B cell (primary cell): Measurements from ENCODE around the gene TMEM134. TPM values are rescaled to one million over a fixed set of nuclear protein-coding genes. Genes with fewer than 3 reads are reported as not detected.

ENCODE experiments used
- ATAC-seq: fragments of 200-7000 bp; cut with Tn5 transposase; one replicate; pipeline ENCODE4 v1.10.0; 2021; ENCODE audit warnings: low read depth, mild to moderate bottlenecking, moderate number of reproducible peaks, moderate library complexity
- CTCF ChIA-PET: fragments of 350-600 bp; sonication (Branson Sonifier 250); formaldehyde crosslinking; loops from one replicate; lab custom pipeline; 2021; ENCODE audit warnings: antibody characterized with exemption, inconsistent platforms; lab: Charles Lee
- POLR2A ChIA-PET: fragments of 350-600 bp; sonication (Branson Sonifier 250); formaldehyde crosslinking; loops from one replicate; lab custom pipeline; 2021; ENCODE audit warnings: antibody characterized with exemption; lab: Charles Lee
- DNase-seq: peaks from one replicate; pipeline ENCODE4 v3.0.0; 2013
- H2AFZ ChIP-seq: 2 replicates; pipeline ENCODE4 v1.6.1; 2012; ENCODE audit warnings: mild to moderate bottlenecking, low read depth, low read length; ENCODE audit not compliant: insufficient read depth, poor library complexity, severe bottlenecking
- H3K27ac ChIP-seq, 2 donors: 1 replicate in 1 of 2; 2 replicates in 1 of 2; pipeline ENCODE4 v1.5.1; 2012 to 2013; ENCODE audit warnings: low read length in 2 of 2, mild to moderate bottlenecking in 2 of 2, moderate library complexity in 1 of 2
- H3K27me3 ChIP-seq, 4 experiments: fragments of 200-600 bp in 1 of 4; sonication (generic) in 1 of 4; replicated peaks in 1 of 4; 1 replicate in 2 of 4; 2 replicates in 2 of 4; pipeline versions ENCODE4 v1.6.1 to v1.7.0; 2013 to 2016; ENCODE audit warnings: low read length in 3 of 4, mild to moderate bottlenecking in 2 of 4, mixed read lengths in 1 of 4, moderate library complexity in 1 of 4; ENCODE audit not compliant: insufficient read depth in 4 of 4, control insufficient read depth in 3 of 4; ENCODE audit errors: control extremely low read depth in 1 of 4
- H3K36me3 ChIP-seq, 2 experiments: replicated peaks in 1 of 2; 1 replicate in 1 of 2; 2 replicates in 1 of 2; pipeline versions ENCODE4 v1.6.1 to v1.7.1; 2013; ENCODE audit warnings: low read length in 1 of 2; ENCODE audit not compliant: insufficient read depth in 2 of 2, control insufficient read depth in 1 of 2; ENCODE audit errors: control extremely low read depth in 1 of 2, extremely low read depth in 1 of 2
- H3K4me1 ChIP-seq, 2 donors: fragments of 200-600 bp in 1 of 2; sonication (generic) in 1 of 2; 1 replicate in 1 of 2; 2 replicates in 1 of 2; pipeline versions ENCODE4 v1.5.1 to v1.6.1; 2013 to 2017; ENCODE audit warnings: low read length in 2 of 2; ENCODE audit not compliant: control insufficient read depth in 2 of 2, insufficient read depth in 2 of 2
- H3K4me2 ChIP-seq: replicated peaks from 2 replicates; pipeline ENCODE3; 2012; ENCODE audit warnings: mild to moderate bottlenecking, low read depth, low read length; ENCODE audit not compliant: poor library complexity, severe bottlenecking
- H3K4me3 ChIP-seq, 5 experiments: fragments of 200-600 bp in 1 of 5; sonication (generic) in 1 of 5; 1 replicate in 3 of 5; 2 replicates in 2 of 5; pipeline versions ENCODE4 v1.5.1 to v1.7.0; 2011 to 2016; ENCODE audit warnings: low read length in 4 of 5, mild to moderate bottlenecking in 4 of 5, low read depth in 2 of 5, control low read depth in 1 of 5, moderate library complexity in 1 of 5; ENCODE audit not compliant: insufficient read depth in 1 of 5; ENCODE audit errors: control extremely low read depth in 1 of 5, extremely low read depth in 1 of 5
- H3K79me2 ChIP-seq: fragments of 200-600 bp; sonication (generic); one replicate; pipeline ENCODE4 v1.6.0; 2016; ENCODE audit warnings: low read length; ENCODE audit not compliant: control insufficient read depth, insufficient read depth
- H3K9ac ChIP-seq: fragments of 200-600 bp; sonication (generic); 2 replicates; pipeline ENCODE4 v1.6.1; 2017; ENCODE audit warnings: mild to moderate bottlenecking, low read length, moderate library complexity
- H3K9me3 ChIP-seq, 3 donors: one replicate each; pipeline versions ENCODE4 v1.6.1 to v1.7.1; 2013; ENCODE audit warnings: low read length in 2 of 3; ENCODE audit not compliant: control insufficient read depth in 2 of 3, insufficient read depth in 1 of 3; ENCODE audit errors: control extremely low read depth in 1 of 3
- H4K20me1 ChIP-seq: 2 replicates; pipeline ENCODE4 v1.6.0; 2012; ENCODE audit warnings: mild to moderate bottlenecking, low read length; ENCODE audit not compliant: insufficient read depth, control insufficient read depth, poor library complexity, severe bottlenecking
- H3K27ac Mint-ChIP-seq: one replicate; pipeline ENCODE4 v1.8.0; 2021; ENCODE audit warnings: mixed read lengths
- H3K27me3 Mint-ChIP-seq: one replicate; pipeline ENCODE4 v1.8.0; 2021; ENCODE audit warnings: mixed read lengths
- H3K4me1 Mint-ChIP-seq: one replicate; pipeline ENCODE4 v1.8.0; 2021; ENCODE audit warnings: mixed read lengths
- H3K4me3 Mint-ChIP-seq: one replicate; pipeline ENCODE4 v1.8.0; 2021; ENCODE audit warnings: mixed read lengths
- H3K9me3 Mint-ChIP-seq: one replicate; pipeline ENCODE4 v1.8.0; 2022; ENCODE audit warnings: mixed read lengths; ENCODE audit not compliant: insufficient read depth
- CTCF ChIP-seq: fragments of 200-600 bp; IDR thresholded peaks from one replicate; pipeline ENCODE4 v1.8.0; 2022; ENCODE audit warnings: antibody characterized with exemption, mild to moderate bottlenecking
- EZH2 ChIP-seq: IDR thresholded peaks from 2 replicates; pipeline ENCODE4 v1.6.1; 2012; ENCODE audit warnings: borderline replicate concordance, low read depth, mild to moderate bottlenecking, moderate library complexity, low read length; ENCODE audit not compliant: insufficient read depth, poor library complexity, severe bottlenecking
- WGBS: methylation state at CpG from one replicate; pipeline ENCODE4 v1.1.5; 2013; ENCODE audit warnings: missing lambda C conversion rate; ENCODE audit not compliant: insufficient coverage; 5-methylcytosine and 5-hydroxymethylcytosine counted together
- intact Hi-C: fragments of 100-400 bp; cut with micrococcal nuclease; formaldehyde crosslinking; loops from one replicate; pipeline ENCODE4 v1.10.0; 2022
- polyA plus RNA-seq: library from polyadenylated mRNA; depleted of rRNA; stranded (reverse); fragments of >200 nt; gene quantifications from 2 replicates; pipeline ENCODE4 v1.2.3, GENCODE V29; 2012
- total RNA-seq, 2 donors: library from RNA; stranded (reverse); fragments of 120-200 nt in 1 of 2; gene quantifications; 1 replicate in 1 of 2; 2 replicates in 1 of 2; pipeline versions ENCODE4 v1.2.3 to v1.2.4, GENCODE V29; 2013 to 2022

TMEM134 gene
- total and polyA plus RNA-seq, 2 donors (not counting 1 experiment from before 2014, with no cell fraction given), result 167 to 197 TPM

GRCh38 chr11:67416416-67417335 lies 52.4 kb downstream of the TMEM134 start:
- Histone ChIP-seq H3K79me2 (peaks cover 27% of the 10 kb centered on the region), H3K9me3 (no peaks in the 10 kb centered on the region), H3K27ac (peak overlapping the region; percentile 43 to 71), H3K36me3 (no peaks in the 10 kb centered on the region), H3K4me1 (peaks cover 79 to 89% of the 10 kb centered on the region in 2 donors), H3K9ac (peak overlapping the region; percentile 61), H2AFZ (peak overlapping the region; percentile 23), H3K27me3 (no peaks in the 10 kb centered on the region), H3K4me3 (peak overlapping the region in 4 of 5 experiments; percentile 2 to 62 (median 32)), H4K20me1 (no peaks in the 10 kb centered on the region), H3K4me2 (peak overlapping the region; percentile 95)
- TF ChIP-seq EZH2 (no peak), CTCF (no peak)
- ChIA-PET POLR2A (interaction anchor here (0.8 to 10.7 kb wide), 11 partner anchors 8 to 116 kb away, joined by 3 to 195 read pairs (median 7); partner anchors contain the start of genes AIP, PPP1CA, PTPRCAP and RPS6KB2), CTCF (interaction anchor here (1.3 to 10.4 kb wide), 6 partner anchors 10 to 60 kb away, joined by 3 to 121 read pairs (median 4); partner anchors contain the start of genes PPP1CA, RPS6KB2 and TBC1D10C)
- Mint-ChIP-seq H3K27ac (peak overlapping the region; percentile 98), H3K4me1 (peaks cover 75% of the 10 kb centered on the region), H3K27me3 (no peaks in the 10 kb centered on the region), H3K9me3 (no peaks in the 10 kb centered on the region), H3K4me3 (peak overlapping the region; percentile 89)
- DNase-seq, result peak; percentile 77
- WGBS, result 55% methylated on average over 15 of the region's 21 CpGs
- peak; percentile 10 for ATAC-seq
- intact Hi-C loops, result no loop called here
